ENCODE measurements around the gene ERN2.

The ERN2 gene

GRCh38 chr16:23640931-23641765 lies 71.9 kb downstream of the ERN2 start, which contains the start of the genes DCTN5 and PALB2:
DCTN5 (plus strand) TSS chr16:23641466; CDS start chr16:23641543, 77 bp downstream.
PALB2 (minus strand) TSS chr16:23641310; CDS start chr16:23641157, 153 bp downstream.
- DNase-seq (ENCODE audit: low read depth in 1 of 2, low spot score in 1 of 2) = peak; percentile 59 to 80

- DNase-seq (ENCODE audit: low read depth in 1 of 2, low spot score in 1 of 2) = no peak
These were observed 72.4 kb downstream of the ERN2 start for GRCh38 chr16:23640615-23640930.
